Right ventricle myocardium superior (tissue), 1 donor: ENCODE data around the gene DNM1. TPM values are rescaled to one million over a fixed set of nuclear protein-coding genes. Genes with fewer than 3 reads are reported as not detected.
A peak's percentile ranks its signal among the peaks of the same experiment; 100 is the strongest.
"Not testable (repeated sequence)": the region's sequence is repeated elsewhere in the genome, so short reads cannot be mapped to it uniquely, and the experiment has no call there.

Experiments
- ATAC-seq: fragments of 200-7000 bp; cut with Tn5 transposase; one replicate; pipeline ENCODE4 v1.9.1; 2020; ENCODE audit warnings: mild to moderate bottlenecking; ENCODE audit not compliant: poor library complexity
- DNase-seq: peaks from one replicate; pipeline ENCODE4 v3.0.0-alpha.2; 2020
- intact Hi-C: fragments of 100-400 bp; cut with DNase I; formaldehyde crosslinking; loops from one replicate; pipeline ENCODE4 v1.11.2; 2022
- total RNA-seq: library from RNA; stranded (reverse); fragmentation: NEBNext Ultra II Directional; extraction: Animal tissue kit (Norgen Biotek cat#: 25700); gene quantifications from one replicate; pipeline ENCODE4 v1.2.1, GENCODE V29; 2021
- donor health status: DM: no; HTN: yes; CAD: no; lungs with severe emphysema.

Gene DNM1
- total RNA-seq, 1 donor from 2014 or later: 7.0 TPM

GRCh38 chr9:128216781-128217553 lies 13.8 kb downstream of the DNM1 start:
- intact Hi-C loops: no loop called here
- ATAC-seq: peak; percentile 11
- peak; percentile 57 for DNase-seq

GRCh38 chr9:128218172-128218517 lies 15.0 kb downstream of the DNM1 start:
- ATAC-seq (no peak), DNase-seq (no peak)
- intact Hi-C loops: no loop called here

GRCh38 chr9:128218518-128219389 lies 15.6 kb downstream of the DNM1 start:
- intact Hi-C loops: no loop called here
- peak; percentile 92 for ATAC-seq
- DNase-seq: peak; percentile 95

- DNase-seq (no peak), ATAC-seq (no peak)
- intact Hi-C loops: no loop called here
Measured at GRCh38 chr9:128219831-128220230, 16.7 kb downstream of the DNM1 start.

- intact Hi-C loops: no loop called here
- no peak for ATAC-seq
- no peak for DNase-seq
Measured at GRCh38 chr9:128222026-128222425, 18.8 kb downstream of the DNM1 start.

GRCh38 chr9:128222880-128223670 lies 19.9 kb downstream of the DNM1 start:
- DNase-seq: no peak
- intact Hi-C loops: no loop called here
- ATAC-seq: no peak

- DNase-seq (no peak), ATAC-seq (no peak)
- intact Hi-C loops: no loop called here
Measured at GRCh38 chr9:128224877-128225276, 21.7 kb downstream of the DNM1 start.

- DNase-seq: no peak
- intact Hi-C loops: no loop called here
- ATAC-seq: no peak
Measured at GRCh38 chr9:128225770-128226411, 22.7 kb downstream of the DNM1 start.

GRCh38 chr9:128226412-128226801 lies 23.2 kb downstream of the DNM1 start:
- no peak for ATAC-seq
- intact Hi-C loops: no loop called here
- no peak for DNase-seq

- ATAC-seq, intact Hi-C loops, DNase-seq: not testable (repeated sequence)
Measured at GRCh38 chr9:128230897-128231296, 27.7 kb downstream of the DNM1 start.

GRCh38 chr9:128231638-128232527 lies 28.7 kb downstream of the DNM1 start:
- ATAC-seq (peak; percentile 47), DNase-seq (no peak)
- intact Hi-C loops: no loop called here

- intact Hi-C loops: no loop called here
- ATAC-seq (peak; percentile 16), DNase-seq (no peak)
Measured at GRCh38 chr9:128232528-128233428, 29.6 kb downstream of the DNM1 start.

- no peak for ATAC-seq
- intact Hi-C loops: no loop called here
- DNase-seq: no peak
Measured at GRCh38 chr9:128233817-128234406, 30.7 kb downstream of the DNM1 start.

GRCh38 chr9:128242124-128242523 lies 38.9 kb downstream of the DNM1 start:
- intact Hi-C loops: no loop called here
- ATAC-seq (no peak), DNase-seq (no peak)

- intact Hi-C loops: no loop called here
- DNase-seq: peak; percentile 76
- ATAC-seq: peak; percentile 59
Measured at GRCh38 chr9:128242828-128243214, 39.6 kb downstream of the DNM1 start.

- peak; percentile 27 for ATAC-seq
- intact Hi-C loops: no loop called here
- DNase-seq: peak; percentile 63
Measured at GRCh38 chr9:128243215-128244018, 40.2 kb downstream of the DNM1 start.
